Lower lobe of right lung (tissue), 2 donors: Measurements from ENCODE around the gene AANAT. TPM values are rescaled to one million over a fixed set of nuclear protein-coding genes. Genes with fewer than 3 reads are reported as not detected.
"Not testable (repeated sequence)": the region's sequence is repeated elsewhere in the genome, so short reads cannot be mapped to it uniquely, and the experiment has no call there.

Experiments
- ATAC-seq, 2 donors: fragments of 200-7000 bp; cut with Tn5 transposase; one replicate each; pipeline ENCODE4 v1.9.1; 2020 to 2022; ENCODE audit warnings: mild to moderate bottlenecking in 2 of 2, moderate library complexity in 2 of 2
- DNase-seq: peaks from one replicate; pipeline ENCODE4 v3.0.0-alpha.2; 2020
- H3K27ac ChIP-seq: fragments of 200-600 bp; one replicate; pipeline ENCODE4 v1.8.0; 2022
- H3K27me3 ChIP-seq: fragments of 200-600 bp; one replicate; pipeline ENCODE4 v1.8.0; 2022; ENCODE audit warnings: low read depth
- H3K36me3 ChIP-seq: fragments of 200-600 bp; one replicate; pipeline ENCODE4 v1.8.0; 2022; ENCODE audit warnings: mild to moderate bottlenecking
- H3K4me1 ChIP-seq: fragments of 200-600 bp; one replicate; pipeline ENCODE4 v1.8.0; 2022
- H3K4me3 ChIP-seq: fragments of 200-600 bp; one replicate; pipeline ENCODE4 v1.8.0; 2022; ENCODE audit warnings: mild to moderate bottlenecking
- H3K9me3 ChIP-seq: fragments of 200-600 bp; one replicate; pipeline ENCODE4 v1.8.0; 2022
- intact Hi-C: fragments of 100-400 bp; cut with DNase I; formaldehyde crosslinking; loops from one replicate; pipeline ENCODE4 v1.11.0; 2022
- total RNA-seq: library from RNA; stranded (reverse); fragmentation: NEBNext Ultra II Directional; extraction: Animal tissue kit (Norgen Biotek cat#: 25700); gene quantifications from one replicate; pipeline ENCODE4 v1.2.1, GENCODE V29; 2021
- TF ChIP-seq, protein P1 (sequence below): fragments of 200-600 bp; IDR thresholded peaks from one replicate; pipeline ENCODE4 v1.8.0; 2022; ENCODE audit warnings: antibody characterized with exemption, mild to moderate bottlenecking
- donor health status: DM: no; HTN: yes; CAD: no; lungs with severe emphysema.

AANAT gene
- total RNA-seq, 1 donor from 2014 or later, result not detected

DNA sequence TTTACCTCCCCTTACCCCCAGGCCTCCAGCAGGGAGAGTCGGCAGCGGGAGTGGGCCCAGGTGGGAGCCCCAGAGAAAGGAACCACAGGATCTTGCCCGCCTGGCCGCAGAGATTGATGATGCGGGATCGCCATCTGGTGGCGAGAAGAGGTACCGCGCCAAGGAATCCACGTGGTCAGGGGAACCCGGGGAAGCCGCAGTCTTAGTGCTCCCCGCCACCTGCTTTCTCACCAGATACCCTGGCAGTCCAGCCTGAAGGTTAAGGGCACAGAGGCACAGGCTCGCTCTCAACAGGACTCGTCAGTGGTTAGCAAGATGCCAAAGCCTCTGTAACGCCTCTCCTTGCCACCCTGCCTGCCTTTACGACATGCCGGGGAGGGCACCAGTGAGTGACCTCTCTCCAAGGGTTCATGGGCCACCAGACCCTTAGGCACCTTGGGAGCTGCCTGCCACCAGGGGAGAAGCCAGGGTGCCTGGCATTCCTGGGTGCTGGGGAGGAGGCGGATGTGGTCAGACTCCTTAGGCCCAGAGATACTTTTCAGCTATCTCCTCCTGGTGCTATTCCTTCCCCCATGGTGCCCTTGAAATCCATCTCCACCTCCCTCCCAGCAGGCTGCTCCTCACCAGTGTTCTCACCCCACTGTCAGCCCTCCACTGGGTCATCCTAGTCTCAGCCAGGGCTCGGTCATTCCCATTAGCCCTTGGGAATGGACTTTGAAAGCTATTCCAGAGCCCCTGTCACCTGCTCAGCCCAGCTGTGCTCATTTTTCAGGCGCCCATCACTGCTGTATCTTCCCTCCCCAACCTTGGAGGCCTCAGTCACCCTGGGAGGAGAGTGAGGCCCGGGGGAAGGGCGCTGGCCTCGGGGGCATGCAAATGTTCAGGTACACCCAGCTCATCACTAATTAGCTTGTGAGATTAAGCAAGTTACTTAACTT is 39.3 kb downstream of the AANAT start:
- ATAC-seq (peak; percentile 83), DNase-seq (peak; percentile 86)
- no peak overlapping the region for H3K27ac ChIP-seq
- intact Hi-C loops, result loop anchor here (5.0 kb wide), 1 partner anchor 39 kb away; the partner anchor contains the start of gene AANAT
- TF ChIP-seq, protein P1, sequence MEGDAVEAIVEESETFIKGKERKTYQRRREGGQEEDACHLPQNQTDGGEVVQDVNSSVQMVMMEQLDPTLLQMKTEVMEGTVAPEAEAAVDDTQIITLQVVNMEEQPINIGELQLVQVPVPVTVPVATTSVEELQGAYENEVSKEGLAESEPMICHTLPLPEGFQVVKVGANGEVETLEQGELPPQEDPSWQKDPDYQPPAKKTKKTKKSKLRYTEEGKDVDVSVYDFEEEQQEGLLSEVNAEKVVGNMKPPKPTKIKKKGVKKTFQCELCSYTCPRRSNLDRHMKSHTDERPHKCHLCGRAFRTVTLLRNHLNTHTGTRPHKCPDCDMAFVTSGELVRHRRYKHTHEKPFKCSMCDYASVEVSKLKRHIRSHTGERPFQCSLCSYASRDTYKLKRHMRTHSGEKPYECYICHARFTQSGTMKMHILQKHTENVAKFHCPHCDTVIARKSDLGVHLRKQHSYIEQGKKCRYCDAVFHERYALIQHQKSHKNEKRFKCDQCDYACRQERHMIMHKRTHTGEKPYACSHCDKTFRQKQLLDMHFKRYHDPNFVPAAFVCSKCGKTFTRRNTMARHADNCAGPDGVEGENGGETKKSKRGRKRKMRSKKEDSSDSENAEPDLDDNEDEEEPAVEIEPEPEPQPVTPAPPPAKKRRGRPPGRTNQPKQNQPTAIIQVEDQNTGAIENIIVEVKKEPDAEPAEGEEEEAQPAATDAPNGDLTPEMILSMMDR, result peak; percentile 97
- H3K4me1 ChIP-seq, result peaks cover 25% of the 10 kb centered on the region
- no peak overlapping the region for H3K4me3 ChIP-seq
- H3K27me3 ChIP-seq, result no peaks in the 10 kb centered on the region
- no peaks in the 10 kb centered on the region for H3K9me3 ChIP-seq
- H3K36me3 ChIP-seq, result no peaks in the 10 kb centered on the region

DNA sequence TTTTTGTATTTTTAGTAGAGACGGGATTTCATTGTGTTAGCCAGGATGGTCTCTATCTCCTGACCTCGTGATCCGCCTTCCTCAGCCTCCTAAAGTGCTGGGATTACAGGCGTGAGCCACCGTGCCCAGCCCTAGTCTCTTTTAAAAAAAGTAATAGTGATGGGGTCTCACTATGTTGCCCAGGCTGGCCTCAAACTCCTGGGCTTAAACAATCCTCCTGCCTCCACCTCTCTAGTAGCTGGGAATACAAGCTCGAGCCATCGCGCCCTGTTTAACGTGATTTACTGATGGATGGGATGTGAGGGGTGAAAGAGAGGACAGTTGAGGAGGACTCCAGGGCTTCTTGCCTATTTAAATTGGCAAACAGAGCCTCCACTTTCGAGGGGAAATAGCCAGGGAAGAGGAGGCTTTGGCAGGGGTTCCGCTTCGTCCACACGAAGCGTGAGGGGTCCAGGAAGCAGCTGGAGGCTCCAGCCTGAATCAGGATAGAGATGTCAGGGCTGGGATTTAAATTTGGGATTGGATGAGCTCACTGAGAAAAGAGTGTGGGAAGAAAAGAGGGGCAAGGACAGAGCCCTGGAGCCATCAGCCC is 41.2 kb downstream of the AANAT start:
- peaks cover 23% of the 10 kb centered on the region for H3K4me1 ChIP-seq
- not testable (repeated sequence) for H3K4me3 ChIP-seq, H3K9me3 ChIP-seq, ATAC-seq, DNase-seq, H3K36me3 ChIP-seq, H3K27ac ChIP-seq, H3K27me3 ChIP-seq
- intact Hi-C loops, result loop anchor here (5.0 kb wide), 1 partner anchor 41 kb away; the partner anchor contains the start of gene AANAT

DNA sequence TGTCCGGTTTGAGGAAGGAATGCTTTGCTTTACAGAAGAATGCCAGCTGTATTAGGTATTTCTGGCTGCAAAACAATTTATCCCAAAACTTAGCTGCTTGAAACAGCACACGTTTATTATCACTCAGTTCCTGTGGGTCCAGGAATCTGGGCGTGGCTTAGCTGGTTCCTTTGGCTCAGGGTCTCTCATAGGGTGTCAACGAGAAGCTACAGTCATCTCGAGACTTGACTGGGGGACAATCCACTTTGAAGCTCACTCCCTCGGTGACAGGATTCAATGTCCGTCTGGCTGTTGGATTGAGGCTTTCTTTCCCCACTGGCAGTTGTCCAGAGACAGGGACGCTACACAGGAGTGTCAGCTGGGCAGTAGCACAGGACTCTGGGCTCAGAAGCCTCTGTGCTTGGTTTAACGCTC is 43.4 kb downstream of the AANAT start:
- H3K27me3 ChIP-seq, result no peaks in the 10 kb centered on the region
- DNase-seq (no peak), ATAC-seq (no peak)
- TF ChIP-seq, protein P1, result no peak
- peaks cover 36% of the 10 kb centered on the region for H3K4me1 ChIP-seq
- H3K4me3 ChIP-seq, result no peak overlapping the region
- no peak overlapping the region for H3K27ac ChIP-seq
- intact Hi-C loops, result no loop called here
- no peaks in the 10 kb centered on the region for H3K9me3 ChIP-seq
- no peaks in the 10 kb centered on the region for H3K36me3 ChIP-seq

DNA sequence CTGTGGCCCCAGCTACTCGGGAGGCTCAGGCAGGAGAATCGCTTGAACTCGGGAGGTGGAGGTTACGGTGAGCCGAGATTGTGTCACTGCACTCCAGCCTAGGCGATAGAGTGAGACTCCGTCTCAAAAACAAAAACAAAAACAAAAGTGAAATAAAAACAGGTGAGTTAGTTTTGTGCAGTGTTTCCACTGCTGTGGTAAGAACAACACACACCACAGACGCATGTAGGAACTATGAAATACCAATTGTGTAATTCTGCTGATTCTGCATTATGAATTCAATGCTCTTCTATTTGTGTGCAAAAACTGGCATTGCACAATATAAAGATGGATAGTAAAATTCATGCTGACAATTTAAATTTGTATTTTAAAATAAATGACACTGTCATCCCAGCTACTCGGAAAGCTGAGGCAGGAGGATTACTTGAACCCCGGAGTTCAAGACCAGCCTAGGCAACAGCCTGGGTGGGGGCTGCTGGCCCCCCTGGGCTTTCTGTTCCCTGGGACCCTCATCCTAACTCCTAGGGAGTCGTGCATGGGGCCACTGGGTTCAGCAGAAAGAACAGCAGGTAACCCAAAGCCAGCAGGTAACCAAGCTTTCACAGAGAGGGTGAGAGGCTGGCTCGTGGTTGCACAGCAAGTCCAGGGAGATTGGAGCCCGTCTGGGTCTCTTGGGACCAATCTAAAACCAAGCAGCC is 44.4 kb downstream of the AANAT start:
- no peaks in the 10 kb centered on the region for H3K36me3 ChIP-seq
- intact Hi-C loops, result no loop called here
- no peak overlapping the region for H3K27ac ChIP-seq
- no peak overlapping the region for H3K4me3 ChIP-seq
- no peaks in the 10 kb centered on the region for H3K9me3 ChIP-seq
- ATAC-seq (no peak), DNase-seq (no peak)
- TF ChIP-seq, protein P1, result no peak
- peaks cover 36% of the 10 kb centered on the region for H3K4me1 ChIP-seq
- no peaks in the 10 kb centered on the region for H3K27me3 ChIP-seq

DNA sequence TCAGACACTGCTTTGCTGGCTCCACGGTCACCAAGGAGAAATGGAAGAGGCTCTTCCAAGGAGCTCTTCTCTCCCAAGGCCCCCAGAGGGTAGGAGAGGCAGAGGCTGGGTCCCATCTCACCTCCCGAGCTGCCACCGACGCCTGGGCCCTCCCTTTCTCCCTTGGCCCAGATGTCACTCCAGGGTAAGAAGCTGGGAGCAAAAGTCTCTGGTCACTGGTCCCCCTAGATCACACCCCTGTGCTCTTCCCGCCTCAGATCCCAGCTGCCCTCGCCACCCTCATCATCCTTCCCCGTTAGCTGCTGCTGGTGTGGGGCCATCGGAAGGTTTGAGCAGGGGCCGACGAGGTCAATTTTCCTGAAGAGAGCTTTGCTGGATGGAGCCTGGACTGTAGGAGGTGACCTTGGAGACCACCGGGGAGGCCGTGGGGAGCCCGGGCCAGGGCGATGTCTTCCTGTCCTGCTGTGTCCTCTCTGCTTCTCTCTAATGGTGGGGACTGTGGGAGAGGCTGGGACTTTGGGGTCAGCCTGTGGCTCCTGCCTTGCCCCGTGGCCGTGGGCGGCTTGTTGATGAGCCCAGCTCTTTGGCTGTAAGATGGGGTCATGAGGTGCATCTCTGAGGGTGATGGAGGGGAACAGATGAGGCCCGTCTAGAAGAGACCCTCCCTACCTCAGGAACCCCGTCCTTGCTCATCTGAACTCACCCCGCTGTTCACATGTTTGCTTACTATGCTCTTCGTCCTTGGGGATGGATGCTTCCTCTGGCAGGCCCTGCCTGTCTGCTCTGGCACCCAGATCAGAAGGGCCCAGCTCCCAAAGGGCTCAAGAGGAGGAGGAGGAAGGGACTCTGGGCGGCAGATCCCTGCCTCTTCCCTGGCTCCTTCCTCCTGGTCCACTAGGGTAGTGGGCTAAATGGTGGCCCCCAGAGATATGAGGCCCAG is 45.2 kb downstream of the AANAT start:
- Histone ChIP-seq H3K27me3 (no peaks in the 10 kb centered on the region), H3K36me3 (no peaks in the 10 kb centered on the region), H3K4me1 (peaks cover 36% of the 10 kb centered on the region), H3K4me3 (no peak overlapping the region), H3K27ac (no peak overlapping the region), H3K9me3 (no peaks in the 10 kb centered on the region)
- no peak for DNase-seq
- TF ChIP-seq, protein P1, result no peak
- intact Hi-C loops, result no loop called here
- no peak for ATAC-seq
